GM18499 (cell line): ENCODE measurements around the gene PDGFB.

Source experiments
- ATAC-seq: cut with Tn5 transposase; IDR thresholded peaks from one replicate; pipeline ENCODE4 v1.9.1; 2021; ENCODE audit warnings: moderate number of reproducible peaks; ENCODE audit not compliant: insufficient read depth, unreplicated experiment

PDGFB gene

GRCh38 chr22:39255449-39256185 lies 10.8 kb upstream of the PDGFB start:
- ATAC-seq, result no peak

DNA sequence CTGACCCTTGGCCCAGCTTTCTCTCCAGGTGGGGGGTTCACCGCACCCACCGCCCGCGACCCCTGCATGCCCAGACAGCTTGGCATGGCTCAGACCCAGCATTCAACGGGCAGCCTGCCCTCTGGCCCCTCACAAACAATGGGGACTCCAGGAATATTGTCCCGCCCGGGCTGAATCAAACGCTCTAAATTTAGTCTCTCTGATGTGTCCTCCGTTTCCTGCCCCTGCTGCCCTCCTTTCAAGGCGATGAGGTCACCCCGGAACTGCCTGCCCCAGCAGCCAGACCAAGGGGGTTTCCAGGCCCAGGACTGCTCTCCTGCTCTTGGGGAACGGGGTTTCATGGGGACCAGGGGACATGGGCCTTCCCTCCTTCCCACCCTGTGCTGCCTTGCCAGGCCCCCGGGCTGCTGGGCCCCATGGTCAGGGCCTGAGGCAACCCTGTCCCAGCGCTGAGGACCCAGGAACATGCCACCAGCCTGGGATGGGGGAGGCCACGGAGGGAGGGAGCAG lies 10.1 kb upstream of the PDGFB start:
- ATAC-seq, result no peak

DNA sequence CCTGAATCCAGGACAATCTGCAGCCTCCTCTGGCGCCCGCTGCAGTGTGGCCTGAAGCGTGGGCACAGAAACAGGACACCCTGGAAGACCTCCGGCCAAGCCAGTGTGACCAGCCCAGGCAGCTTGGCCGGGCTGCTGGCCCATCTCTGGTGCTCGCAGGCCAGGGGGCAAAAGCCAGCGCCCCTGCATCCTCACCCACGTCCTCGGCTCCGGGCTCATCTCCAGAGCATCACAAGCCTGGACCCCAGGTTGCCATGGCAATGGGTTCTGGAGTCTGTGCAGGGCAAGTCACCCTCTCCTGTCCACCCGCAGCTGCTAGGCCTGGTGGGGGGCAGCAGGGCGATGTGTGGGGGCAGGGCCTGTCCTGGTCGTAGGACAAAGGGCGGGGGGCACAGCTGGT lies 9.3 kb upstream of the PDGFB start:
- ATAC-seq, result no peak

DNA sequence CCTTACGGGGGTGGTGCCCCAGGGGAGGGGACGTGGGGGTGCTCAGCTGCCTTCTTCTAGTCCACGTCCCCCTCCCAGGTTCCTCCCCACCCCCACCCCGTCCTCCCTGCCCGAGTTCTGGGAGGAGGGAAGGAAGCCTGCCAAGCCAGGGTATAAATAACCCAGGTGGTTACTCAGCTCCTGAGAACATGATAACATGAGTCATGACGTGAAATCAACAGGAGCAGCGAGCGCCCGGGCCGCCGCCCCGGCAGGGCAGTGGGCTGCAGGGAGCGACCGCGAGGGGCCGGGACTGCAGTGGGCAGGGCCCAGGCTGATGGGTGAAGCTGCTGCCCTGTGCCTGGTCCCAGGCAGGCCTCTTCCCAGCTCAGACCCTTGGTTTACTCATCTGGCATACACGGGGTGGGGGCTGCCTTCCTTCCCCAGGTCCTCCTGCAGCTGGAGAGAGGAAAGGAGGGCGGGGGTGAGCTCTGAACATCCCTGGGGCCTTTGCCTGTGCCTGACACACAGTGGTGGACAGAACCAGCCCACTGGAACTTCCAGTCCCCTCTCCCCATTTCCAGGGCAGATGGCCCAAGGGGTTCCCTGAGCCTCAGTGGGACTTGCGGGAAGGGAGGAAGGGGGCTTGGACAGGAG lies 8.8 kb upstream of the PDGFB start:
- ATAC-seq, result no peak

- no peak for ATAC-seq
Observed at GRCh38 chr22:39252461-39253434, 8.0 kb upstream of the PDGFB start.

DNA sequence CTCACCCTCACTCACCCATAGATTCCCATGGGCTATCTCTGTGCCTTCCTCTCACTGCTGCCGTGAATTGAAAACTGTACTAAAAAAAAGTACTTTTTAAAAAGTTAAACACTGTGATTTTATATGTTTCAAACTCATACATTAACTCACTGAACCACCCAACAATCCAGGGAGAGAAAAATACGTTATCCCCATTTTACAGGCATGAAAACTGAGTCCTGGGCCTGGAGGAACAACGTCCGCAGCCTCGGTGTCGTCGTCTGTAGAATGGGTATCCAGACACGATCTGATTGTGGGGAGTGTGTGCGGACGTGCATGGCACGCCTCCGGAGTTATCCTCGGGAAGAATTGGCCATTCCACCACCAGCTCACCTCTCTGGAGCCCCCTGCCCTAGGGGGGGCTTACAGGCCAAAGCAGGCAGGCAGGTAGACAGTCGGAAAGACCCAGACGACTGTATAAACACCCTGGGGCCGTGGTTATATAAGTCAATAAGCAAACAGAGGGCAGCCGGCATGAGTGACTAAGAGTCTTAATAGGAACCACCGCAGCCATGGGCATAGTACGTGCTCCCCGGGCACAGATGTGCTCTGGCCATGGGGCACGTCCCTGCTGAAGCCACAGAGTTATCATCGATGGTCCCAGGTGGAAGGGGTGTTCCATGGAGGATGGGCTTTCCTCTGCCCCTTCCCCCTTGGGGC lies 7.1 kb upstream of the PDGFB start:
- ATAC-seq, result no peak

DNA sequence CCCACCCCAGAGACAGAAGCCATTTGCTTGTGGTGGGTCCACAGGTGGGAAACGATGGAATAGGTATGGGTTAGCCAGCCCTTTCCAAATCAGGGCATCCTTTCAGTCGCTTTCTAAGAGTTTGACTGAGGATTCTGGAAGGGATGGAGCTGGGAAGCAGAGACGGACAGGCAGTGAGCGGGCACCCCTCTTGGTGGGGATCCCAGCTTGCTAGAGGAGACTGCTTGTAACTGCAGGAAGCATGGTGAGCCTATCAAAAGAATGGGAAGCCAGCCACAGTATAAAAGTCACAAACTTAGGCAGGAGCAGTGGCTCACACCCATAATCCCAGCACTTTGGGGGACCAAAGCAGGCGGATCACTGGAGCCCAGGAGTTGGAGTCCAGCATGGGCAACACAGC lies 6.1 kb upstream of the PDGFB start:
- ATAC-seq, result no peak

- no peak for ATAC-seq
Observed at GRCh38 chr22:39250131-39250530, 5.3 kb upstream of the PDGFB start.

GRCh38 chr22:39249086-39249704 lies 4.4 kb upstream of the PDGFB start:
- ATAC-seq, result no peak

DNA sequence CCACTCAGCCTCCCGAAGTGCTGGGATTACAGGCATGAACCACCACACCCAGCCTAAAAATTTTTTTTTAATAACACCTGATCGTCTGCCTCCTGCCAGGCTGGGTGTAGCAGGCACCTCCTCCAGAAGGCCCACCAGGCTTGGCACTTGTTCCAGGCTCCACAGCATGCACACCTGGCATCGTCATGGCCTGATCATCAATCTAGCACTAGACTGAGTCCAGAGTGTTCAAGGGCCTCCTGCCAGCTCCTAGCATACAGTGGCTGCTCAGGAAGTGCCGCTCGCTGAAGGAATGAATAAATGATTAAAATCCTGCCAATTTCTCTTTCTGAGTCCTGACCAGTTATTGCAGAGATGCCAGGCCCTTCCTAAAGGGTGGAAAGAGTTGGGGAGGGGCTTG lies 3.5 kb upstream of the PDGFB start:
- ATAC-seq, result no peak

- no peak for ATAC-seq
Observed at GRCh38 chr22:39247361-39247760, 2.6 kb upstream of the PDGFB start.

- no peak for ATAC-seq
Observed at GRCh38 chr22:39246690-39247332, 2.0 kb upstream of the PDGFB start.

- ATAC-seq, result no peak
Observed at GRCh38 chr22:39246217-39246616, 1.4 kb upstream of the PDGFB start.

- ATAC-seq, result no peak
Observed at GRCh38 chr22:39245130-39246039, 603 bp upstream of the PDGFB start.

DNA sequence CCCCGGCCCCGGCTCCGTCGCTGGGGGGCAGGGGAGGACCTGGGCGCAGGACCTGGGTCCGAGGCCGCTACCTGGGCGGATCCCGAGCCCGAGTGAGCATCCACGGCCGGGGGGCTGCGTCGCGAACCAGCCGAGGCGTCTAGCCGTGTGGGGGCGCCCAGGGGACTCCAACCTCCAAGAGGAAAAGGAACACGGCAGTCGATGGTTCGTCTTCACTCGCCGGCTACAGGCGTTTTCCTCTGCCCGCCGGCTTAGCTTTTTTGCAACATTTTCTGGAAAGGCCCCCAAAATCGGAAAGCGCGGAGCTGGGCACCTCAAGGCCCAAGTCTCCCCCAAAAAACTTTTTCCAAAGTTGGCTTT lies 666 bp downstream of the PDGFB start:
- ATAC-seq, result no peak

DNA sequence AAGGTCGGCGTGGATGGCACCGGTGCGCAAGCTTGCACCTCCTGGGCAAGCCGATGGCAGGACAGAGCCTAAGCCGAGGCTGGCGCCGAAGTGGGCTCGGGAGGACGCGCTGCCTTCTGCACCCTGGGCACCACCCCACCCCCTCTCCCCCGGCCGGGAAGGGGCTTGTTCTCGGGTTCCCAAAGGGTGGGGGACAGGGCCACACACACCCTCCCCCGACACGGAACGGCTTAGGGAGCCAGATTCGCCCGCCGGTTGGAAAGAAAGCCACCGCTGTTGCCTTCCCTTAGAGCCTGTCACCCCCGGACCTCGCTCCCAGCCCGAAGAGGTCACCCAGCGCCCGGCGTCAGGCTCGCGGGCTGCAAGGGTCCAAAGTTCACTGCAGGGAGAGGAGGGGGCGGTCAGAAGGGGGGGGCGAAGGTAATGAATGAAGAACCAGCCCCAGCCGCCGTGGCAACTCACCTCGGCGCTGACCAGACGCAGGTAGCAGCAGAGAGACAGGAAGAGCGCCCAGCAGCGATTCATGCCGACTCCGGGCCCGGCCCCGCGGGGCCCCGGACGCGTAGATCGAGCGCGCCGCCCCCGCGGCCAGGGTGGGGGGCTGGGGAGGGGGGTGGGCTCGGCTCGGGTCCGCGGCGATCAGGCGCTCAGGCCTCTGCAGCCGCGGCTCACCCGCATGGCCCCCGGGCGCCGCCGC lies 1.2 kb downstream of the PDGFB start:
- no peak for ATAC-seq

- ATAC-seq, result no peak
Observed at GRCh38 chr22:39242595-39243438, 2.0 kb downstream of the PDGFB start.
